HL-60 (cell line): ENCODE results near the gene RCOR3.

Source experiments
- GABPA ChIP-seq: IDR thresholded peaks from 2 replicates; pipeline ENCODE4 v1.6.1; 2012; ENCODE audit warnings: low read depth
- POLR2AphosphoS5 ChIP-seq: IDR thresholded peaks from 2 replicates; pipeline ENCODE4 v1.6.1; 2012; ENCODE audit warnings: low read depth
- TF ChIP-seq, protein P1 (sequence below): IDR thresholded peaks from 2 replicates; pipeline ENCODE4 v1.6.1; 2012; ENCODE audit warnings: low read depth; ENCODE audit not compliant: insufficient replicate concordance
- TF ChIP-seq, protein P2 (sequence below): IDR thresholded peaks from one replicate; pipeline ENCODE4 v1.5.1; 2011; ENCODE audit warnings: low read length, control low read depth, inconsistent platforms; ENCODE audit not compliant: insufficient read depth

DNA sequence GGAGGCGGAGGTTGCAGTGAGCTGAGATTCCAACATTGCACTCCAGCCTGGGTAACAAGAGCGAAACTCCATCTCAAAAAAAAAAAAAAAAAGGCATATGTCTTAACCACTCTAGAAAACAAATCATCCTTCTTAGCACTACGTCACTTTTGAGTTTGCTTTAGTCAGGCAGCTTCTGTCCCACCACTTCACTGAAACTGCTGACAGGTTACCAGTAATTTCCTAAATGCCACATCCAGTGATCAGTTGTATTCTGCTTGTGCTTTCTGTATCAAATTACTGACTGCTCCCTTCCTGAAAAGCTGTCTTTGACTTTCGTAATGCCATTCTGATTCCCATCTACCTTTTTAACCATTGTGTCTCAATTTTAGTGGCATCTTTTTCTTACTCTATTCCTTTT, 21.7 kb downstream of the RCOR3 start:
- no peak for TF ChIP-seq GABPA
- TF ChIP-seq, protein P1, sequence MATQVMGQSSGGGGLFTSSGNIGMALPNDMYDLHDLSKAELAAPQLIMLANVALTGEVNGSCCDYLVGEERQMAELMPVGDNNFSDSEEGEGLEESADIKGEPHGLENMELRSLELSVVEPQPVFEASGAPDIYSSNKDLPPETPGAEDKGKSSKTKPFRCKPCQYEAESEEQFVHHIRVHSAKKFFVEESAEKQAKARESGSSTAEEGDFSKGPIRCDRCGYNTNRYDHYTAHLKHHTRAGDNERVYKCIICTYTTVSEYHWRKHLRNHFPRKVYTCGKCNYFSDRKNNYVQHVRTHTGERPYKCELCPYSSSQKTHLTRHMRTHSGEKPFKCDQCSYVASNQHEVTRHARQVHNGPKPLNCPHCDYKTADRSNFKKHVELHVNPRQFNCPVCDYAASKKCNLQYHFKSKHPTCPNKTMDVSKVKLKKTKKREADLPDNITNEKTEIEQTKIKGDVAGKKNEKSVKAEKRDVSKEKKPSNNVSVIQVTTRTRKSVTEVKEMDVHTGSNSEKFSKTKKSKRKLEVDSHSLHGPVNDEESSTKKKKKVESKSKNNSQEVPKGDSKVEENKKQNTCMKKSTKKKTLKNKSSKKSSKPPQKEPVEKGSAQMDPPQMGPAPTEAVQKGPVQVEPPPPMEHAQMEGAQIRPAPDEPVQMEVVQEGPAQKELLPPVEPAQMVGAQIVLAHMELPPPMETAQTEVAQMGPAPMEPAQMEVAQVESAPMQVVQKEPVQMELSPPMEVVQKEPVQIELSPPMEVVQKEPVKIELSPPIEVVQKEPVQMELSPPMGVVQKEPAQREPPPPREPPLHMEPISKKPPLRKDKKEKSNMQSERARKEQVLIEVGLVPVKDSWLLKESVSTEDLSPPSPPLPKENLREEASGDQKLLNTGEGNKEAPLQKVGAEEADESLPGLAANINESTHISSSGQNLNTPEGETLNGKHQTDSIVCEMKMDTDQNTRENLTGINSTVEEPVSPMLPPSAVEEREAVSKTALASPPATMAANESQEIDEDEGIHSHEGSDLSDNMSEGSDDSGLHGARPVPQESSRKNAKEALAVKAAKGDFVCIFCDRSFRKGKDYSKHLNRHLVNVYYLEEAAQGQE: no peak
- TF ChIP-seq, protein P2, sequence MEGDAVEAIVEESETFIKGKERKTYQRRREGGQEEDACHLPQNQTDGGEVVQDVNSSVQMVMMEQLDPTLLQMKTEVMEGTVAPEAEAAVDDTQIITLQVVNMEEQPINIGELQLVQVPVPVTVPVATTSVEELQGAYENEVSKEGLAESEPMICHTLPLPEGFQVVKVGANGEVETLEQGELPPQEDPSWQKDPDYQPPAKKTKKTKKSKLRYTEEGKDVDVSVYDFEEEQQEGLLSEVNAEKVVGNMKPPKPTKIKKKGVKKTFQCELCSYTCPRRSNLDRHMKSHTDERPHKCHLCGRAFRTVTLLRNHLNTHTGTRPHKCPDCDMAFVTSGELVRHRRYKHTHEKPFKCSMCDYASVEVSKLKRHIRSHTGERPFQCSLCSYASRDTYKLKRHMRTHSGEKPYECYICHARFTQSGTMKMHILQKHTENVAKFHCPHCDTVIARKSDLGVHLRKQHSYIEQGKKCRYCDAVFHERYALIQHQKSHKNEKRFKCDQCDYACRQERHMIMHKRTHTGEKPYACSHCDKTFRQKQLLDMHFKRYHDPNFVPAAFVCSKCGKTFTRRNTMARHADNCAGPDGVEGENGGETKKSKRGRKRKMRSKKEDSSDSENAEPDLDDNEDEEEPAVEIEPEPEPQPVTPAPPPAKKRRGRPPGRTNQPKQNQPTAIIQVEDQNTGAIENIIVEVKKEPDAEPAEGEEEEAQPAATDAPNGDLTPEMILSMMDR: no peak
- no peak for TF ChIP-seq POLR2AphosphoS5
